HG03432 (cell line): Measurements from ENCODE around the gene EPDR1.

ENCODE experiments used
- ATAC-seq: cut with Tn5 transposase; IDR thresholded peaks from one replicate; pipeline ENCODE4 v1.9.1; 2021; ENCODE audit warnings: mild to moderate bottlenecking, moderate library complexity; ENCODE audit not compliant: unreplicated experiment

EPDR1 gene

DNA sequence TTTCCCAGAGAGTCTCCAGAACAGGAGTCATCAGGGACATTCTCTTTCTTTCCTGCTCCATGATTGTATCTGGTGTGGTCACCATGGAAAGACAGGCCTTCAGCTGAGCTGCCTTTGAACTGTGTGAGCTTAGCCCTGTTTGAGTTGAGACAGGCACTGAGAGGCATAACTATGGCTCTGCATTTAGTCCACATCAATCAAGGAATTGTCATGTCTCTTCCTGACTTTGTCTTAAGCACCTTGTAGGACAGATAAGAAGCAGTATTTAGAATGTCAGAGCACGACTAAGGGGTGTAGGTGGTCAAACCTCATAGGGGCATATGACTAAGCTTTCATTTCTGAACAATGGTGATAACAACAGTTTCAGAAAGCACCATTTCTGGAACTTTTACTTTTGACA, 53.5 kb downstream of the EPDR1 start:
- no peak for ATAC-seq

DNA sequence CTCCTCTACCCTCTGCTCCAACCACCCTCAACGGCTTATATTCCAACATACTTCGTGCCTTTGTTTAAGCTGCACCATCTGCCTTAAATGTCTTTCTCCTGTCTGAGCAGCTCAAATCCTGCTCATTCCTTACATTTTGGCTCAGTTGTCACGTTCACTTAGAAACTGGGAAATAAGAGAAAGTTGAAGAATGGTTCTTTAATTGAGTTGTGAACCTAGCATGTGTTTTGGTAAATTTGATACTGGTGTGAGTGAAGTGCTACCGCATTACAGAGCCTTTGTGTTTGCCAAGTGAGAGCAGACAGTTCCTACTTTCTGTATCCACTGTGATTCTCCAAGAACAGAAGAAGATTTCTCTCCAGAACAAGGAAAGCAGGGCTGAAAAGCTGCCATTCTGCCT, 54.3 kb downstream of the EPDR1 start:
- no peak for ATAC-seq

DNA sequence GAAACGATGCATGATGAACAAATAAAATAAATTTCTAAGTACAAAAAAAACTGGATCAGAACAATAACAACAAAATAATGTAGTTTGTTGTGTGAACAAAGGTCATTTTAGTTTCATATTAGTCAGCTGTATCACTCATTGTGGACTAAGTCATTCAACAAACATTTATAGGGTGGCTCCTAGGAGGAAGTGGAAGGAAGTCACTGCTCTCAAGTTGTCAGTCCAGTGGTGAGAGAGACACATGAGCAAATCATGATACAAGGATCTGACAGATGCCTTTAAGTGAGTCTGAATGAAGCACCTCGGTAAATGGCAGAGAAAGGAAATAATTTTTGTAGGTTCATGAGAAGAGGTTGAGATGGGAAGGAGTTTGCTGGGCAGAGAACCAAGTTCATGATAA, 56.8 kb downstream of the EPDR1 start:
- no peak for ATAC-seq

DNA sequence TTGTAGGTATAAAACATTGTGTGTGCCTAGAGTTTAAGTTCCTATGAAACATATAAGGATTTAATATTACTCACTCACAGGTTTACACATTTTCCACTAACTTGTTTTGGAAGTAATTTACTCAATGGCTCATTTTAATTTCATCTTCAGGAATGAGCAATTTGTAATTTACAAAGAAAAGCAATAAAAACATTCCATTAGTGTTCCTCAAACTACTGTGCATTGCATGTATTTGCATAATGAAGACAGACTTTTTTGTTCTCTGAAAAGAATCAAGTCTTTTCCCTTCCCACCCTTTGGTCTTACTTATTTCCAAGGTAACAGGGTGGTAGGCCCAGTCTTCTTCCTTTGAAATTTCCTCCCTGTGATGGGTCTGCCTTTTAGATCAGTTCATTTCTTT, 61.2 kb downstream of the EPDR1 start:
- ATAC-seq, result no peak

DNA sequence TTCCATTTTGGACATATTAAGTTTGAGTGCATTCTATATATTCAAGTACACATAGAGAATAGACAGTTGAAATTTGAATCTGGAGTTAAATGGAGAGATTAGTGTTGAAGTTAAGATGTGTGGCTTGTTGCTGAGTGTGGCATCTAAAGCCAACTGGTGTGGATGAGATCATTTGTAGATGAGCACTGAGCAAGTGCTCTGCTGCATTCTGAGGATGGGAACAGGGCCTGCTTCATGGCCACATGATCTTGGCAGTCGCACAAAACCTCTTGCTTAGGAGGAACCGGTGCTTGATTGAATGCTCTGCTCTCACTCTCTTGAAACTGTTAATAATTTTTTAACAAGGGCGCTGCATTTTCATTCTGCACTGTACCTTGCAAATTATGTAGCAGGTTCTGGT, 62.0 kb downstream of the EPDR1 start:
- ATAC-seq, result no peak

DNA sequence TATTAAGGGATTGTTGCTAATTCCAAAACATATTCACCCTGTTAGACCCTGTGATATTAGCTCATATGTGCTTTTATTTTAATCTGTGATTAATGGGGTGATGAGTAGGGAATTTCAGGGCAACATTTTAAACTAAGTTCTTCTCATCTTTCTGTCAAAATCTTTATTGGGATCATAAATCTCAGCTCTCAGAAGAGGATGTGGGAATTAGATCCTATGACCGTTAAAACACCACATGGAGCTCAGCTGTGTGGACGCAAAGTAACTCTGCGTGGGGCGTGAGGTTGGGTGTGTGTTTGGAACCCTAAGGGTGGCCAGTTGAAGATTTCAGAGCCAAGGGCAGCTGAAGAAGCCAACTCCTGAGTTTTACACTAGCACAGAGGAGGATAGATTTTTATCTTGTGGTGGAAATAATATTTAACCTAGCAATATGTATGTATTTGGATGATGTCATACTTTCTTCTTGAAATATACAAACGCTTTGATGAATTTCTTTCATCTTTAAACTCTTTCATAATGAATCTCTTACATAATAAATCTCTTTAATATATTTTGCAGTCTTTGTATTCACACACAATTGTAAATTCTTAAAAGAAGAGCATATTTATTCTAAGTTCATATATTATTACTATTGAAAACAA, 64.4 kb downstream of the EPDR1 start:
- ATAC-seq, result no peak

DNA sequence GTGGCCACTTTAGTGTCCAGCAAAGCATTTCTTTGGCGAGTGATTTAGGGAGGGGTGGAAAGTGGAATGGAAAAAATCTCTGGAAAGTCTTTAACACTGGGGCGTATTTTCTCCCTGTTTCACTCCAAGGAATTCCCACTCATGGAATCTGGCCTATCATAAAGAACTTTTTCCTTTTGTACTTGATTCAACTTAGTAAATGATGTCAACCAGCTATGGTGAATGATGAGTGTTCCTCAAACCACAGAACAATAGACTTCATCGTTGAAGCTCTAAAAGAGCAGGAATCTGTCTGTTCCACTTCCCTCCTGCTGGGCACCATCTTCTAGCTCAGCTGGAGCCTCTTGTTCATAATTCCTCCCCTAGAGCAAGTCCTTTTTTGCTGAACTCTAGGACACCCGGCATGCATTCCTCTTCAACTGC, 66.5 kb downstream of the EPDR1 start:
- no peak for ATAC-seq

DNA sequence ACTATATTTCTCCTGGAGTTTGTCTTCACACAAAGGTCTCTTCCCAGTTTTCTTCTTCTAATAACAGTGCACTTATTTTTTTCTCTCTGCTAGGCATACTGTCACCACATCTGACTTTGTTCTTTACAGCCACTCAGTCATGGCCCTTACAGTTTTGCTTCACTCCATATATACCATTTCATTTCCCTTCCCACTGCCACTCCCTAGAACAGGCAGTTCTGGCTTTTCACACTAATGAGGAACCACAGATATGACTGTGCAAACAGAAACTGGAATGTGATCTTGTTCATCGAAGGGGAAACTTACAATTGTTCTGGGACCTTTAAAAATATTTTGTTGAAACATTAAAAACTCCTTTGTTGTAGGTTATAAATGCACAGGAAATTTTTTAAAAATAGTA, 67.3 kb downstream of the EPDR1 start:
- ATAC-seq, result peak; percentile 49

DNA sequence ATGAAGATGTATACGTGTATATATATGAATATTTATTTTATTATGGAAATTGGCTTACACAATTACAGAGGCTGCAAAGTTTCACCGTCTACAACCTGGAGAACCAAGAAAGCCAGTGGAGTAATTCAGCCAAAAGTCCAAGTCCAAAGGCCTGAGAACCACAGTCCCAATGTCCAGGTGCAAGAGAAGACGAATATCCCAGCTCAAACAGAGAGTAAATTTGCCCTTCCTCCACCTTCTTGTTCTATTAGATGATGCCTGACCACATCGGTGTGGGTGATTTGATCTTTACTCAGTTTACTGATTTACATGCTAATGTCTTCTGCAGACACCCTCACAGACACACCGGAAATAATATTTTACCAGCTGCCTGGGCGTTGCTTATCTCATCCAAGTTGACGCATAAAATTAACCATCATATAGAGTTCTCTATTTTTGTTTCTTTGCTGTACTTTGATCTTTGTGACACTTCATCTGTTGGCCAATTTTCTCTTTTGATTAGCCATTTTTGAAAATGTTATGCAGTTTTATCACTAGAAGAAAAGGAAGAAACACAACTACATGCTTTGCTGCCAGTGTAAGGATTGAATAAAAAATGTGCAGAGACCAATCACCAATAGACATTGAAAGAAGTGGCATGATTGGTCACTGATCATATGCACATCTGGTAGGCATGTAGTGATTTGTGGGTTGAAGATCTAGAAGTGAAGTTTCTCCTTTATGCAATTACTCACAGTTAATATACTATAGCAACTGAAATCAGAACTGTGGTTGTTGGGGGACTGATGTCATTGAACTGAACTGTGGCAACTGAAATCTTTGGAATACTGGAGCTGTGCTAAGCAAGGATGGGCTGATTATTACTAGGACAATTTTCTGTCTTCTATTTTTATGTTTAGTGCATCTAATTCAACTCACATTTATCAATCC, 68.5 kb downstream of the EPDR1 start:
- no peak for ATAC-seq

DNA sequence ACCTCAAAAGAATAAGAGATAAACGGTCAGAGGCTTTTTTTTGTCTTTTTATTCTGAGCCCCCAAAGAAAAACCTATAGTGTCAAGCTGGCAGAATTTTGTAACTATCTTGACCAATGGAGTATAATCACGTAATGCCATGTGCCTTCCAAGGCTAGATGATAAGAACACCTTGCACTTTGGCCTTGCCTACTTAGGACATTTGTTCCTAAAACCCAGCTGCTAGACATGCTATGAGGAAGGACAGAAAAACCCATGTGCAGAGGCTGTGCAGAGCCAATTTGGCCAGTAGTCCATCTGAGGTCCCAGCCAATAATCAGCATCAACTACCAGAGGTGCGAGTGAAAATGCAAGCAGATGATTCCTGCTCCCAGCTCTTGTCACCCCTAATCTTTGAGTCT, 69.9 kb downstream of the EPDR1 start:
- ATAC-seq, result no peak

DNA sequence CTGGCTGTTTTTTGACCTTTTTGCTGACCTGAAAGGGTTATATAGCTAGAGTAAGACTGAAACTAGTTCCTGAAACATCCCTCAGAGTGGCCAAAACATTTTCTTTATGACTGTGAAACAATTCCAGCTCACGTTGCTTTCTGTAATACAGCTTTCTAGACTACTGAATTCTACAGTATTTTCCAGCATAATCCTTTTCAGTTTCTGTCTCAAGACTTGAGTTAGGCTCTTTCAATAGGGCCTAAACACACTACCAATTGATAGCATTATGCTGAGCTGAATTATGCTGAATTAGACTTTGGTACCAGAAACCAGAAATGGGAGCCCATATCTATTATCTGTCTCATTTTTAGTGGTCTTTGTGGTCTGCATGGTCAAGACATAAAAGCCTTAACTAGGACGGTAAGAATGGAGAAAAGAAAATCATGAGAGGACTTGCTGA, 72.6 kb downstream of the EPDR1 start:
- peak; percentile 69 for ATAC-seq

DNA sequence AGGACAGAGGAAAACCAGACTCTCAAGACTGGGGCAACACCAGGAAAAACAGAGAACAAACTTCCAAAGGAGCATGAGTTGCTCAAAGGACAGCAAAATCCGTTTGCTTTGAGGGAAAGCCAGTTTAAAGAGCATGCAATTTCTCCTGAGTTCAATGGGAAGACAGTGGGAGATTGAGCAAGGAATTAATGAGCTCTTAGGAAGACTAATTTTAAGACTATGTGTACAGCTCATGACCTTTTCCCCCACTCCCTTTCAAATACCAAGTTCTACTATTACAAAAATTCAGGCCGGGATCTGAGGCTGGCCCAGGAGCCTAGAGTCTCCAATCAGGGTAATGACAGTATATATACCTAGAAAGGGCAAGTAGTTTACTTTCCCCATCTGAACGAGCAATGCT, 79.2 kb downstream of the EPDR1 start:
- ATAC-seq, result no peak

DNA sequence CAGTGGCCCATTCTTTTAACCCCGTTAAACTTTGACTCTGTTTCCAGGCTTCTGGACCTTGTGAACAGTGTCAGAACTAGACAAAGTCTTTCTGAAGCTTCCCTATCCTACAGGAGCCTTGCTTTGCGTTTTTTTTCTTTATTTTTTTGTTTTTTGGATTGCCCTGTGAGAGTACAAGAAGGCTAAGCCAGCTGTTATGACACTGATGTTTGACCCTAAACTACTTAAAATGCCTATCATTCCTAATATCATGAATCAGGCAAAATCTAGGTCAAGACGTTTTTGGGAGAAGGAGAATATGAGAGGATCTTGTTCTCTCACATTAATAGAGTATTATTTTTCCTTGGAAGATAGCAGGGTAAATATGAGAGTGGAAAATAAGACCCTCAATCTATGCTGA, 79.8 kb downstream of the EPDR1 start:
- ATAC-seq, result no peak
